ENCODE results near the gene CTBP2.

CTBP2 gene

GRCh38 chr10:124998624-124999291 lies 161.6 kb downstream of the CTBP2 start:
- Histone ChIP-seq H3K4me3 (ENCODE audit: low read length) (no peak overlapping the region), H3K27me3 (ENCODE audit: insufficient read depth, low read length, poor library complexity) (no peaks in the 10 kb centered on the region), H3K36me3 (ENCODE audit: control insufficient read depth, insufficient read depth, low read length) (peaks cover 13% of the 10 kb centered on the region), H3K9ac (ENCODE audit: low read length) (no peak overlapping the region), H2AK5ac (ENCODE audit: low read length) (no peak overlapping the region), H2BK5ac (ENCODE audit: low read length) (no peak overlapping the region), H3K4me1 (ENCODE audit: control insufficient read depth, low read depth, low read length) (no peaks in the 10 kb centered on the region), H3K79me1 (ENCODE audit: low read length) (peaks cover 11% of the 10 kb centered on the region), H3K4me2 (ENCODE audit: low read length) (no peak overlapping the region), H2BK15ac (replicated peaks; ENCODE audit: low read depth) (no peak overlapping the region), H3K23ac (ENCODE audit: low read length) (no peak overlapping the region), H3K18ac (ENCODE audit: low read length) (no peak overlapping the region), H4K5ac (ENCODE audit: low read length) (no peak overlapping the region), H3K79me2 (ENCODE audit: control insufficient read depth, insufficient read depth, low read length) (peaks cover 2% of the 10 kb centered on the region), H3K56ac (ENCODE audit: low read length) (no peak overlapping the region), H4K8ac (ENCODE audit: low read depth, low read length) (no peak overlapping the region), H3K4ac (ENCODE audit: low read depth, low read length) (no peak overlapping the region), H2BK120ac (ENCODE audit: low read depth, low read length) (no peak overlapping the region), H3K27ac (ENCODE audit: low read depth, low read length) (no peak overlapping the region)
- DNase-seq: no peak
- no CpG with 5 or more reads among the region's 16 CpGs for WGBS (ENCODE audit: extremely low coverage, insufficient coverage, low lambda C conversion rate)

- no peak overlapping the region for H3K4ac ChIP-seq (ENCODE audit: low read depth, low read length)
- H3K23ac ChIP-seq (ENCODE audit: low read length): no peak overlapping the region
- no peak for DNase-seq
- H3K27me3 ChIP-seq (ENCODE audit: insufficient read depth, low read length, poor library complexity): no peaks in the 10 kb centered on the region
- H2AK5ac ChIP-seq (ENCODE audit: low read length): no peak overlapping the region
- no peak overlapping the region for H3K9ac ChIP-seq (ENCODE audit: low read length)
- H3K4me3 ChIP-seq (ENCODE audit: low read length): no peak overlapping the region
- H3K56ac ChIP-seq (ENCODE audit: low read length): no peak overlapping the region
- H2BK5ac ChIP-seq (ENCODE audit: low read length): no peak overlapping the region
- H2BK15ac ChIP-seq (replicated peaks; ENCODE audit: low read depth): no peak overlapping the region
- peaks cover 8% of the 10 kb centered on the region for H3K79me1 ChIP-seq (ENCODE audit: low read length)
- no peak overlapping the region for H2BK120ac ChIP-seq (ENCODE audit: low read depth, low read length)
- no peak overlapping the region for H4K8ac ChIP-seq (ENCODE audit: low read depth, low read length)
- H3K4me1 ChIP-seq (ENCODE audit: control insufficient read depth, low read depth, low read length): no peaks in the 10 kb centered on the region
- no CpG with 5 or more reads among the region's 35 CpGs for WGBS (ENCODE audit: extremely low coverage, insufficient coverage, low lambda C conversion rate)
- no peaks in the 10 kb centered on the region for H3K79me2 ChIP-seq (ENCODE audit: control insufficient read depth, insufficient read depth, low read length)
- H3K18ac ChIP-seq (ENCODE audit: low read length): no peak overlapping the region
- H4K5ac ChIP-seq (ENCODE audit: low read length): no peak overlapping the region
- H3K4me2 ChIP-seq (ENCODE audit: low read length): no peak overlapping the region
- H3K27ac ChIP-seq (ENCODE audit: low read depth, low read length): no peak overlapping the region
- peaks cover 14% of the 10 kb centered on the region for H3K36me3 ChIP-seq (ENCODE audit: control insufficient read depth, insufficient read depth, low read length)
Observed at GRCh38 chr10:124997771-124998623, 162.4 kb downstream of the CTBP2 start.

- Histone ChIP-seq H3K4me2 (ENCODE audit: low read length) (no peak overlapping the region), H3K18ac (ENCODE audit: low read length) (no peak overlapping the region), H2AK5ac (ENCODE audit: low read length) (no peak overlapping the region), H2BK120ac (ENCODE audit: low read depth, low read length) (no peak overlapping the region), H3K4me1 (ENCODE audit: control insufficient read depth, low read depth, low read length) (no peaks in the 10 kb centered on the region), H3K27me3 (ENCODE audit: insufficient read depth, low read length, poor library complexity) (no peaks in the 10 kb centered on the region), H3K56ac (ENCODE audit: low read length) (no peak overlapping the region), H3K27ac (ENCODE audit: low read depth, low read length) (no peak overlapping the region), H3K36me3 (ENCODE audit: control insufficient read depth, insufficient read depth, low read length) (peaks cover 13% of the 10 kb centered on the region), H2BK5ac (ENCODE audit: low read length) (no peak overlapping the region), H3K9ac (ENCODE audit: low read length) (no peak overlapping the region), H4K5ac (ENCODE audit: low read length) (no peak overlapping the region), H3K4ac (ENCODE audit: low read depth, low read length) (no peak overlapping the region), H3K79me1 (ENCODE audit: low read length) (peaks cover 3% of the 10 kb centered on the region), H2BK15ac (replicated peaks; ENCODE audit: low read depth) (no peak overlapping the region), H3K79me2 (ENCODE audit: control insufficient read depth, insufficient read depth, low read length) (no peaks in the 10 kb centered on the region), H4K8ac (ENCODE audit: low read depth, low read length) (no peak overlapping the region), H3K4me3 (ENCODE audit: low read length) (no peak overlapping the region), H3K23ac (ENCODE audit: low read length) (no peak overlapping the region)
- no peak for DNase-seq
- no CpG with 5 or more reads among the region's 11 CpGs for WGBS (ENCODE audit: extremely low coverage, insufficient coverage, low lambda C conversion rate)
Observed at GRCh38 chr10:124997306-124997705, 163.1 kb downstream of the CTBP2 start.

GRCh38 chr10:124996854-124997215 lies 163.5 kb downstream of the CTBP2 start:
- Histone ChIP-seq H3K4ac (ENCODE audit: low read depth, low read length) (no peak overlapping the region), H3K18ac (ENCODE audit: low read length) (no peak overlapping the region), H3K4me2 (ENCODE audit: low read length) (no peak overlapping the region), H3K79me2 (ENCODE audit: control insufficient read depth, insufficient read depth, low read length) (no peaks in the 10 kb centered on the region), H2AK5ac (ENCODE audit: low read length) (no peak overlapping the region), H2BK5ac (ENCODE audit: low read length) (no peak overlapping the region), H4K5ac (ENCODE audit: low read length) (no peak overlapping the region), H2BK15ac (replicated peaks; ENCODE audit: low read depth) (no peak overlapping the region), H3K27ac (ENCODE audit: low read depth, low read length) (no peak overlapping the region), H3K9ac (ENCODE audit: low read length) (no peak overlapping the region), H3K79me1 (ENCODE audit: low read length) (peaks cover 2% of the 10 kb centered on the region), H3K4me3 (ENCODE audit: low read length) (no peak overlapping the region), H3K56ac (ENCODE audit: low read length) (no peak overlapping the region), H3K4me1 (ENCODE audit: control insufficient read depth, low read depth, low read length) (no peaks in the 10 kb centered on the region), H4K8ac (ENCODE audit: low read depth, low read length) (no peak overlapping the region), H3K27me3 (ENCODE audit: insufficient read depth, low read length, poor library complexity) (no peaks in the 10 kb centered on the region), H3K36me3 (ENCODE audit: control insufficient read depth, insufficient read depth, low read length) (peaks cover 15% of the 10 kb centered on the region), H3K23ac (ENCODE audit: low read length) (no peak overlapping the region), H2BK120ac (ENCODE audit: low read depth, low read length) (no peak overlapping the region)
- DNase-seq: no peak
- whole genome bisulfite sequencing (ENCODE audit: extremely low coverage, insufficient coverage, low lambda C conversion rate): no CpG with 5 or more reads among the region's 17 CpGs

- no peak overlapping the region for H2BK5ac ChIP-seq (ENCODE audit: low read length)
- H4K8ac ChIP-seq (ENCODE audit: low read depth, low read length): no peak overlapping the region
- H3K4me2 ChIP-seq (ENCODE audit: low read length): no peak overlapping the region
- no peak overlapping the region for H3K18ac ChIP-seq (ENCODE audit: low read length)
- H3K4me3 ChIP-seq (ENCODE audit: low read length): no peak overlapping the region
- no peak for DNase-seq
- peaks cover 18% of the 10 kb centered on the region for H3K36me3 ChIP-seq (ENCODE audit: control insufficient read depth, insufficient read depth, low read length)
- H3K27me3 ChIP-seq (ENCODE audit: insufficient read depth, low read length, poor library complexity): no peaks in the 10 kb centered on the region
- H4K5ac ChIP-seq (ENCODE audit: low read length): no peak overlapping the region
- H2BK15ac ChIP-seq (replicated peaks; ENCODE audit: low read depth): no peak overlapping the region
- H3K4ac ChIP-seq (ENCODE audit: low read depth, low read length): no peak overlapping the region
- H3K23ac ChIP-seq (ENCODE audit: low read length): no peak overlapping the region
- no peaks in the 10 kb centered on the region for H3K4me1 ChIP-seq (ENCODE audit: control insufficient read depth, low read depth, low read length)
- no CpG with 5 or more reads among the region's 24 CpGs for WGBS (ENCODE audit: extremely low coverage, insufficient coverage, low lambda C conversion rate)
- H2BK120ac ChIP-seq (ENCODE audit: low read depth, low read length): no peak overlapping the region
- H3K9ac ChIP-seq (ENCODE audit: low read length): no peak overlapping the region
- H3K79me2 ChIP-seq (ENCODE audit: control insufficient read depth, insufficient read depth, low read length): no peaks in the 10 kb centered on the region
- peaks cover 2% of the 10 kb centered on the region for H3K79me1 ChIP-seq (ENCODE audit: low read length)
- no peak overlapping the region for H2AK5ac ChIP-seq (ENCODE audit: low read length)
- H3K27ac ChIP-seq (ENCODE audit: low read depth, low read length): no peak overlapping the region
- H3K56ac ChIP-seq (ENCODE audit: low read length): no peak overlapping the region
Observed at GRCh38 chr10:124996127-124996853, 164.1 kb downstream of the CTBP2 start.
